NCI-H2196 (cell line): ENCODE results near the gene TNRC6A.

ENCODE experiments used
- DNase-seq: peaks from one replicate; lab custom pipeline; 2025; ENCODE audit not compliant: unreplicated experiment; lab: John Stamatoyannopoulos, UW

The TNRC6A gene

DNA sequence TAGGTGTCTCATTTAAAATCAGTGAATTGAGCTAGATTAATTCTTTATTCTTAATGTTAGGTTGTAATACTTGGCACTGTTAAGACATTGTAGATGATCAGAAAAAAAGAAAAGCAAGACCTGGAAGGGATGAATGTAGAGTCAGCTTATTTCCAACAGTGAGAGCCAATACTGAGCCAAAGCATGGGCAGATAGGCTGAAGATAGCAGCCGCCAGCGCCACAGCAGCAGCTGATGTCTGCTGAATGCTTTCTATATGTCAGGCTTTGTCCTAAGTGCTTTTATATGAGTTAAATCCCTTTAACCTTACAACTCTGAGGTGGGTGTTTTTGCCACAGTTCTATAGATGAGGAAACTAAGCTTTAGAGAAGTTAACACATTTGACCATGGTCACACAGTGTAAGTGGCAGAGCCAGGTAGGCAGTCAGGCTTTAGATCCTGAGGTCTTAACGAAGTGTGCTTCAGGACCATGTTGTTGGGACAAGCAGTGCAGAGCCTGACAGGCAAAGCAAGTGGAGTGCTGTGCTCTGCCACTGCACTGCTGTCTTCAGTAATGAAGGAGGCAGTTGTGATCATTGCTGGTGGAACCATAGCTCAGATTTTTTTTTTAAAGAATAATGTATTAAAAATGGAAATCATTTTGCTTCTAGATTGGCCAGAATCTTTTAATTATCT lies 25.9 kb downstream of the TNRC6A start:
- DNase-seq: no peak

DNA sequence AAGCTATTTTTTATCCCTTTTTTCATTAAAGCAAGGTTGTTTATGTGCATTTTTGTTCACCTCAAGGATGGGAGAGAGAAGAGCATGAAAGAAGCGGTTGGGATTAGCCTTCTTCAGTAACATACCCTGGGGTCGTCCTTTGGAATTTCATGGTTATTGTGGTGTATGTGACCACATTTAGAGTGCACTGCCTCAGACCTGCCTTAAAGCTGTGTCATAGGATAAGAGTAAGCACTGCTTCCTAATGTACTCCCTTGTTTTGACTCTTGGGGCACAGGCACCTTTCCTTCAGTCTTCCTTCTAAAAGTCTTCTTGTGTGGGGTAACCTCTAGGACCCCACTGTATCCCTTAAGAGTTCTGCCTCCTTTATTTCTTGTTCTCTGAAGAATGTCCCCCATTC lies 28.9 kb downstream of the TNRC6A start:
- no peak for DNase-seq

DNA sequence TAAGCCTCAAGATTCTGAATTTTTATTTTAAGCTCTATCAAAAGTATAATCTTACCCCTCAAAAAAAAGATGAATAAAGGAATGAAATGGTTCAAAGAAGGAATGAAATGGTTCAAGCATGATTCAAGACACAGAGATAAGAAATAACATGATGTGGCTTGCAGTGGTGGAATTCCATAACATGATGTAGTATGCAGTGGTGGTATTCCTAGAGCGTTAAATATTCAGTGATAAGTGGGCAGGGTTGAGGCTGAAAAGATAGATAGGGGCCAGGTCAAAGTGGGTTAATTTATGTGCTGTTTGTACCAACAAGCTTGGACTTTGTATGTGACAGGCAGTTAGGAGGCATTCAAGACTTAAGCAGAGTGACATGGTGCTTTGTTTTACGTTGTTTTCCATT lies 29.6 kb downstream of the TNRC6A start:
- DNase-seq: no peak

DNA sequence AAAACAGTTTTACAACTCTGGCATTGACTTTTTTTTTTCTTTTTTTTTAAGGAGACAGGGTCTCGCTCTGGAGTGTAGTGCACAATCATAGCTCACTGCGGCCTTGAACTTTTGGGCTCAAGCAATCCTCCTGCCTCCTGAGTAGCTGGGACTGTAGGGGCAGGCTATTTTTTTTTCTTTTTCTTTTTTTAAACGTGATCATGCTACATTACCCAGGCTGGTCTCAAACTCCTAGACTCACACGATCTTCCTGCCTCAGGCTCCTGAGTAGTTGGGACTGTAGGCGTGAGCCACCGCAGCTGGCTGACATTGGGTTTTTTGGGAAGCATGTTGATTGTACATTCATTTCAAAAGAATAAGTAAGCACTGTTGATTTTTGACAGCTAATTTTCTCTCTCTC lies 32.1 kb downstream of the TNRC6A start:
- DNase-seq: no peak

DNA sequence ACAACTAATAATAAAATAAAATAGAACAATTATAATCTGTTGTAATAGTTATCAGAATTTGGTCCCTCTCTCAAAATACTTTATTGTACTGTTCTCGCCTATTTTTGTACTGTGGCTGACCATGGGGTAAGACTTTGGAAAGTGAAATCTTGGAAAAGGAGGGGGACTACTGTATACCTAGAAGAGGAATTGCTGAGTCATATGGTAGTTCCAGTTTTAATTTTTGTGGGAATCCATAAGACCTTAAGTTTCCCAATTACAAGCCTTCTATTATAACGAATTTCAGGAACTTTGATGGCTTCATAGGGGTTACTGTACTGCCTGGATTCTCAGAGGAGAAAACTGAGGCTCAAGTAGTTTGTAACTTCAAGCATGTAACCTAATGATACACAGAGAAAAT lies 35.5 kb downstream of the TNRC6A start:
- no peak for DNase-seq

DNA sequence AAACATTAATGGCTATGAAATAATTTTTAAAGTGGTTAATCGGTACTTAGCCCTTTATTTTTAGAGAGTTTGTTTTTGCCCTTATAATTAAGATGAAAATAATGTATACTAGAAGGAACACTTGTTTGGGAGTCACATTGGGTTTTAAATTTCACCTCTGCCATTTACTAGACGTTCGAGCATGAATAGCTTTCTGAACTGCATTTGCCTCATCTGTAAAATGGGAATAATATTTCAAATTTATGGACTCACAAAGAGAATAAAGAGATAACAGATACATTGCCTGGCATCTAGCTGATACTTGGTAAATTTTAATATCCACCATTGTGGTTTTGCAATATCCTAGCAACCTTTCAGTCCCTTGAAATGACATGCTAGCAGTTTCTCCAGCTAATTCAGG lies 36.6 kb downstream of the TNRC6A start:
- DNase-seq: no peak

DNA sequence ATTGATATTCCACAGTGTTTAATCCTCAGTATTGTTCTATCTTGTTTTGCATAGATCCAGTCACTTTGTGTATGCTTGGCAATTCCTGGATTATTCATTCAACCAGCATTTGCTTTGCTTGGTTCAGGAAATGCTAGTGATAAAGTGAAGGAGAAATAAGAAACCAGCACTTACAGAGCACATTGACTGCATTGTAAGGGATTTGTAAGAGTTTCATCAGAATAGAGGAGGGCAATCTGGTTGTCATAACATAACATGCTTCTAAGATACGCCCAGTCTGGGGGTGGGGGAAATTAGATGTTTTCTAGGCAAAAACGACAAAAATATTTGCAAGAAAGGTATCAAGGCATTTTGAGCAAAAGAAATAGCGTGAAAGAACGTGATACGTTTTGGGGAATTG lies 40.4 kb downstream of the TNRC6A start:
- DNase-seq: no peak

DNA sequence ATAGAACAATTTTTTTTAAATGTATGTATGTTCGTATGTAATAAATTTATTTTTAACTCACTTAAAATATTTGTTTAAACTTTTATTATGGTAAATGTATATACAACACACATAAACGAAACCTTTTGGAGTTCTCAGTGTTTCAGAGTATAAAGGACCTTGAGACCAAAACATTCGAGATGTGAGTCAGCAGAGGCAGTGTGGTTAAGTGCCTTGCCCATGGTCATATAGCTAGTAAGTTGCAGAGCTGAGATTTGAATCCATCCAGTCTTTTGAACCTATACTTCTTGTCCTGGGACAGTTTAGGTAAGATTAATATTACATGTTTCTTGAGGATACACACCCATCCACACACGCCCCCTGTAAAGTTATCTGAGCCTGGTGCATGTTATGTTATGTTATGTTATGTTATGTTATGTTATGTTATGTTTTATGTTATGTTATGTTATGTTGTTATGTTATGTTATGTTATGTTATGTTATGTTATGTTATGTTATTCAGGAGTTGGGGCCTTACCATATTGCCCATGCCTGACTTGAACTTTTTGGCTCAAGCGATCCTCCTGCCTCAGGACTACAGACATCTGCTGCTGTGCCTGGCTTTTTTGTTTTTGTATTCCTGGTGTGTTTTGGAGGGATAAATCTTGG lies 41.8 kb downstream of the TNRC6A start:
- no peak for DNase-seq

DNA sequence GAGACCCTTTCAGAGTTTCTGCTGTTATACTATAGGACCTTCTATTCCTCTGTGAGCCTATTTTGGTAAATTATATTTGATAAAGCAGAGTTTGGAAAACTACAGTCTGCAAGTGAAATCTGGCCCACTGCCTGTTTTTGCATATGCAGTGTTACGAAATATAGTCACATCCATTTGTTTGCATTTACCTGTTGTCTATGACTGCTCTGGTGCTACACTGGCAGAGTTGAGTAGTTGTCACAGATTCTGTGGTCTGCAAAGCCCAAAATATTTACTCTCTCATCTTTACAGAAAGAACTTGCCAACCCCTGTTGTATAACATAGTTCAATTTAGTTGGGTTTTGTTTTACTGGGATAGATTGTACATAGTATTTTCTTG lies 42.3 kb downstream of the TNRC6A start:
- no peak for DNase-seq

DNA sequence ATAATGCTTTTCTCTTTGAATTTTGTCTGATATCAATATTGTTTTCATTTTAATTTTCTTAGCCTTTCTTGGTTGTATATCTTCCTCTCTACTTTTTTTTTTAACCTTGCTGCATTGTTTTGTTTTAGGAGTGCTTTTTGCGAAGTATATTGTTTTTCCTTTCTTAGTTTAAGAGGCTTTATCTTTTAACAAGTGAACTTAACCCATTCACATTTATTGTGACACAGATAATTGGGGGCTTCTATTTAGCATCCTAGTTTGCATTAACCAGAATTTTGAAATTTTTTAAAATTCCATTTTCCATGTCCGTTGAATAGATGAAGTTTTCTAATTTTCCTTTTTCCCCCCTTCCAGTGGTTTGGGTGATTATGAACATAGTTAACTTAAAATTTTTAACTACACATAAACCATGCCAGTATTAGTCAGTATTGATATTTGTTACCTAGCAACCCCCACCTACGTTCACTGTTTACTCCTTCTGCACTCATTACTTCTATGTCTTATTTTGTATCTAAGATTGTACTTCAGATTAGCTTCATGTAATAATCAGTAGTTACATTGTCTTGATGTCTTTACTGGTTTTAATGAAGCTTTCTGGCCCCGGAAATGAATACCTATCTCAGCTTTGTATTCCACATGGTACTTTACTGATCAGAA lies 44.4 kb downstream of the TNRC6A start:
- no peak for DNase-seq

DNA sequence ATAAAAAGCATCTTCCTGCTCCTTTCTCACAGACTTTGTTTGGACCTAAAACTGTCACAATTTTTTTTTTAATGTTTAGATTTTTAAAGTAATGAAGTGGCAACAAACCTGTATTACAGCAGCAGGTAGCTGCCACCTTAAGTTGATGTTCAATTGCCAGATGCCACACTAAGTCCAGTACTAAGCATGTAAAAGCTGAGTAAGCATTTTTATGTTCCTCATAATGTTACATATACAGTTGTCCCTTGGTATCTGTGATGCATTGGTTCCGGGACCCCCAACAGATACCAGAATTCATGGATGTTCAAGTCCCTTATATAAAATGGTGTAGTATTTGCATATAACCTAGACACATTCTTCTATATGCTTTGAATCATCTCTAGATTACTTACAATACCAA lies 45.1 kb downstream of the TNRC6A start:
- no peak for DNase-seq

DNA sequence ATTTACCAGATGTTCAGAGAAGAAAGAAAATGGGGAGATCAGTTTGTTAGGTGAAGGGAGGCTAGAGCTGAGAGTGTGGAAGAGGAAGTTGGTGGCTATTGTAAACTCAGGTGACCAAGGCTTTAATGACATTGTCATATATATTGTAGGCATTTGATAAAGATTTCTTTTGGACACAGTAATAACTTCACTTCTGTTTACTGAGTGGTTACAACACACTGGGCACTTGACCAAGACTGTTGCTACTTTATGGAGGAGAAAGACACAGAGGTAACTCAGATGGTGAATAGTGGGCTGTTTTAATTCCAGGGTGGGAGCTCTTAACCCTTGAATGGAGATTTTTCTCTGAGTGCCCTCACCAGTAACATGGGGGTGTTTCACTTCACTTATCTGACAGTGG lies 46.0 kb downstream of the TNRC6A start:
- peak; percentile 16 for DNase-seq

DNA sequence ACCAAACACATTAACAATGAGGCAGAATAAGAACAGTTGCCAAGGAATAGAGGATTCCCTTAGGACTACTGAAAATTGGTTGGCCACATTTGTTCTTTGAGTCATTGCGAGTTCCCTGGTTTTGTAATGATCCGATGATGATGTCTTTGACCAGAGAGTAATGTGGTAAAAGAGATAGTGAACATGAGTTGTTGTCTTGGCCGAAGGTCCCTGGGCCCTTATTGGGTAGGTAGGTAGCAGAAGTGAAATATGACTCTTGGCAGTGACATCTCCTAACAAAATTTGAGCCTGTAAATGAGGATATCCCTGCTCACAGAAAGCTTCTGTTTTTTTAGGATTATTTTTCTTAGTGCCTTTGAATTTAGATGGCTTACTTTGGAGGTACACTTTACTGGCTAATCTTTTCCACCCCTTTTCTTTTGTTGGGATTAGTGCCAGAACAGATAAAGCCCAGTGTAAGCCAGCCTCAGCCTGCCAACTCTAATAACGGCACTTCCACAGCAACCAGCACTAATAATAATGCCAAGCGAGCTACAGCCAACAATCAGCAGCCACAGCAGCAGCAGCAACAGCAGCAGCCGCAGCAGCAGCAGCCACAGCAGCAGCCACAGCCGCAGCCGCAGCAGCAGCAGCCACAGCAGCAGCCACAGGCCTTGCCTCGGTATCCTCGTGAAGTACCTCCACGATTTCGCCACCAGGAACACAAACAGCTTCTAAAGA lies 47.2 kb downstream of the TNRC6A start:
- peak; percentile 18 for DNase-seq

DNA sequence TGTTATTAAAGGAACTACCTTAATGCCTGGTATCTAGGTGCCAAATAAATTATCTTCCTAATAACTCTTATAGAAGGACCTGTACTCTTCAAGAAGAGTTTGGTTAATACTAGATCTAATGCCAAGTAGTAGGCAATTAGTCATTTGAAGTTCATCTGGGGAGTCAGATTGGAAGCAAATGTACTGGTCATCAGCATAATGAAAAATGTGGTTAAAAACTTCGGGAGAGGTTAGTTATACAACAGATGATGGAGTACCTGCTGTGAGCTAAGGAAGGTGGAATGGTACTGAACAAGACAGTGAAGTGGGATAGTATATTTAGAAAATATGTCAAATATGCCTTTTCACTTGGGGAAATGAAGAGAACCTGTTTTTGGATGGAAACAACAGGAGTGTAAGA lies 49.2 kb downstream of the TNRC6A start:
- no peak for DNase-seq

DNA sequence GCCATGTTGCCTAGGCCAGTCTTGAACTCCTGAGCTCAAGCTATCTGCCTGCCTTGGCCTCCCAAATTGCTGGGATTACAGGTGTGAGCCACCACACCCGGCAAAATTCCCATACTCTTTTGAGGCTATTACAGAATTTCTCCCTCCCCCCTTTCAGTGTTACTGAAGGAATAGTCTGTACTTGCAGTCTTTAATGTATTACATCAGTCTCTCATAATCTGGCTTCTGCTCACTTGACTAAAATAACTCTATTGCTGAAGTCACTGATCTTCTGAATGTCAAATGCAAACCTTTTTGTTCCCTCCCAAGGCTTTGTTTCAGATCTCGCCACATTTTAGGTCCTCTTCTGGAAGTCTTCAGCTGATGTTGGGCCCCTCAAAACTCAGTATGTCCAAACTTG lies 51.8 kb downstream of the TNRC6A start:
- no peak for DNase-seq

DNA sequence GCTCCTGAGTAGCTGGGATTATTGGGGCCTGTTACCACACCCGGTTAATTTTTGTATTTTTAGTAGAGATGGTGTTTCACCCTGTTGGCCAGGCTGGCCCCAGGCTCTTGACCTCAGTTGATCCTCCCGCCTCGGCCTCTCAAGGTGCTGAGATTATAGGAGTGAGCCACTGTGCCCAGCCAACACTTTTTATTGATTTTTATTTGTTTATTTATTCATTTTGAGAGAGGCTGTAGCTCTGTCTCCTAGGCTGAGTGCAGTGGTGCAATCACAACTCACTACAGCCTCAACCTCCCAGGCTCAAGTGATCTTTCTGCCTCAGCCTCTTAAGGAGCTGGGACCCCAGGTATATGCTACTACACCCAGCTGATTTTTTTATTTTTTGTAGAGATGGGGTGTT lies 54.7 kb downstream of the TNRC6A start:
- no peak for DNase-seq

DNA sequence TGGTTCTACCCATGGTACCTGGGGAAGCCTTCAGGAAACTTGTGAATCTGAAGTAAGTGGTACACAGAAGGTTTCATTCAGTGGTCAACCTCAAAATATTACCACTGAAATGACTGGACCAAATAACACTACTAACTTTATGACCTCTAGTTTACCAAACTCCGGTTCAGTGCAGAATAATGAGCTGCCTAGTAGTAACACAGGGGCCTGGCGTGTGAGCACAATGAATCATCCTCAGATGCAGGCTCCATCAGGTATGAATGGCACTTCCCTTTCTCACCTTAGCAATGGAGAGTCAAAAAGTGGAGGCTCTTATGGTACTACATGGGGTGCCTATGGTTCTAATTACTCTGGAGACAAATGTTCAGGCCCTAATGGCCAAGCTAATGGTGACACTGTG lies 60.4 kb downstream of the TNRC6A start:
- no peak for DNase-seq

DNA sequence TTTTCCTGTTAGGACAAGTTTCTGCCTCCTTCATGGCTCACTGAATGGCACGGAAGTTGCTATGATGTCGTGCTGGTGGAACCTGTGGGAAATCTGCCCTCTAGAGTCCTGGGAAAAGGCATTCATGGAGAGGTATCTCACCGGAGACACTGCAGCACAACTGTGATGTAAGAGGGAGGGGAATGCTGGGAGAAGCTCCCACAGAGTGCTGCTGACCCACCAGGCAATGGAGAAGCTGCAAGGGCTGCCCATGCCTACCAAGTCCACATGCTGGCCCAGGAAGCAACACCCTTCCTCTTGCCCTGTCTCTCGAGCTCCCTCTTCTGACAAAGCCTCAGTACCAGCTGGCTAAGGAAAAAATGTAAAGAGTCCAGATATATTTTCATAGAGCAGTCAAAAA lies 71.1 kb downstream of the TNRC6A start:
- DNase-seq: peak; percentile 5

DNA sequence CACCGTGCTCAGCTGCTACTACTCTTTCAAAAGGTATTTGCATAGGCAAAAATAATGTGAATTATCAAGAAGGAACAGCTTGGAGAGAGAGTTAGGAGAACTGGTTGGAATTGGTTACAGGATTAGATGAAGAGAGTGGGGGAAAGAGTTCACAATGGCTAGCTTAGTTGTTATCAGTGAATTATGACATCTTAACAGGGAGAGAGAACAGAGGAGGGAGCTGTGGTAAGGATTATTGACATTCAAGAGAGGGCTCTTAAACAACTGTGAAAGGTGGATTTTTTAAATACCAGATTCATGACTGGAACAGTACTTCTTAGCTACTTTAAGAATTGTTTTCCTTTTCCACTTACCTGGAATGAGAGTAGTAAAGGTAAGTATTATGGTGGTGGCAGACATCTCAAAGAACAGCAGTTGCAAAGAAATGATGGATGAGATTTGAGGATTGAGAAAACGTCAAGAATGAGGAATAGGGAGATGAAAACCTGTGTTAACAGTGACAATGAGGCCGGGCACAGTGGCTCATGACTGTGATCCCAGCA lies 72.4 kb downstream of the TNRC6A start:
- no peak for DNase-seq

DNA sequence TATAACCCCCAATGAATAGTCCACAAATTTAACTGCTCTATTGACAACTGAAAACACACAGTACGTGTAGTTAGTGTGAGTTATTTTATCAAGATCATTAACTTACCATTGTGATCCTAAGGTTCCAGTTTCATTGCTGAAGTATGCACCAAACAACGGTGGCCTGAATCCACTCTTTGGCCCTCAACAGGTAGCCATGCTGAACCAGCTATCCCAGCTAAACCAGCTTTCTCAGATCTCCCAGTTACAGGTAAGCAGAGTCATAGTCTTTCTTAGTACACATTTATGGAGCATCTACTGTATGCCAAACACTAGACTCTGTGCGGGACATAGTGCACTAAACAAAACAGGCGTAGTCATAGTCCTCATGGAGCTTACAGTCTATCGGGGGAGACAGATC lies 76.0 kb downstream of the TNRC6A start:
- DNase-seq: no peak

DNA sequence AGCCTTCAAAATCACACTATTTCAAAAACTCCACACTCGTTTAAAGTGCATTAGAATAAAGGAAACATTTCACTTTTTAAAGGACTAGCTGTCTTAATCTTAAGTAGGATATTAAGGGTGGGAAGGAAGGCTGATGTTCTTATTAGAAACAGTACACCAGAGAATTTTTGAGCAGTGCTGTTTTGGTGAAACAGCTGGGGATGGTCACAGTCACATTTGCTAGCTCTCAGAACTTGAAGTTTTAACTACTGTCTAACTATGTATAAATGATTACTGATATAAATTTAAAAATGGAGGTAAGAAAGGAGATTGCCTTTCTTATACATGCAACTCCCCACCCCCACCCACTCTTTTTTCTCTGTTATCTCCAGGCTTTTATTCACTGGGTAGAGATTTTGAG lies 77.8 kb downstream of the TNRC6A start:
- no peak for DNase-seq
